NCI-H2227 (cell line): ENCODE measurements around the gene STK11.

Experiments used
- DNase-seq: peaks from one replicate; lab custom pipeline; 2025; ENCODE audit not compliant: unreplicated experiment; lab: John Stamatoyannopoulos, UW

STK11 gene

DNA sequence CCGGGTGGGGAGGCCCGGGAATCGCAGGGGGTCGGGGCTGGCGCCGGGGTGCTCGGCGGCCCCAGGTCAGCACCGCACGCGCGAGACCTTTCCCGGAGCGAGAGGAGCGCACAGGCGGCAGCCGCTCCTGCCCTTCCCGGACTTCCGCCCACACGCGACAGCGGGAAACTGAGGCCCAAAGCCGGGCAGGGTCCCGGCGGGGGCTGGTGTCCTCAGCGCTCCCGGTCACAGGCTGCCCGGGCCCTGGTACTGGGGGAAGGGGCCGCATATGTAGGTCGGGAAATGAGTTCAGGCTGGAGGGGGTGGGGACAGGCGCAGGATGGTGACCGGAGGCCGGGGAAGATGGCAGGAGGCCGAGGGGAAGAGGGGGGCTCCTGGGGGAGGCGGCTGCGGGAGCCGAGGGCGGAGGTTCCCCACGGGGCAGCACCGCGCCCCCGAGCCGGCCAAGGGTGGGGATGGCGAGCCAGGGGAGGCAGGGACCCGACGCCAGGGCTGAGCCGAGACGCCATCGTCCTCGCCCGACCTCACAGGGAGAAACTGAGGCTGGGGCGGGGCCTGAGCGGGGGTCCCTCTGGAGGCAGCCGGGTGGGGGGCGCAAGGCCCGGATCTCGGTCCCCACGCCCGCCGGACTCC is 31.6 kb downstream of the STK11 start:
- DNase-seq: no peak

DNA sequence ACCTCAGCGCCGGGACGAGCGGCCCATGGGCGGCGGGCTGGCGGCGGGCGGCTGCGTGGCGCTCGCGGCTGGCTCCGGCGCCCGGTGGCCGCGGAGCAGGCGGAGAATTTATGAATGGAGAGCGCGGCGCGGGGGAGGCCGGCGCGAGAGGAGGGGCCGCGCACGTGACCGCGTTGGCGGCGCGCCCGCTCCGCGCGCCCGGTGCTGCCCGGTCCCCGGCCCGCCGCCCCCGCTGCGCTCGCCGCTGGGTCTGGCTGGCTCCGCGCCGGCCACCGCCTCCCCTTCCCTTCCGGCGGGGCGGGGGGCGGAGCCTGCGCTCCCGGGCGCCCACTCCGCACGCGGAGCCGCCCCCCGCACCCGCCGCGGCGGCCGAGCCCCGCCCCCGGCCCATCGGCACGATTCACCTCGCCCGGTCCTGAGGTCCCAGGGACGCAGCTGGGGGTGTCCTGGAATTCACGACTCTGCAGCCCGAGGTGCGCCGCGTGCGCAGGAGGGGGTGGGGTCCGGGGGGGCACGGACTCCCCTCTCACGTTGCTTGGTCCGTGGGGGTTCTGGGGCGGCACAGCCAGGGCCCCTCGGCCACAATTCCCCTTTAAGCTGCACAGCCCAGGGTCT is 32.3 kb downstream of the STK11 start, which contains the start of gene CBARP:
Gene CBARP, minus strand, starts transcription at position 252 of the 615 bp plus-strand sequence. CDS start 1,905 bp downstream, outside the sequence.
- peak; percentile 65 for DNase-seq

DNA sequence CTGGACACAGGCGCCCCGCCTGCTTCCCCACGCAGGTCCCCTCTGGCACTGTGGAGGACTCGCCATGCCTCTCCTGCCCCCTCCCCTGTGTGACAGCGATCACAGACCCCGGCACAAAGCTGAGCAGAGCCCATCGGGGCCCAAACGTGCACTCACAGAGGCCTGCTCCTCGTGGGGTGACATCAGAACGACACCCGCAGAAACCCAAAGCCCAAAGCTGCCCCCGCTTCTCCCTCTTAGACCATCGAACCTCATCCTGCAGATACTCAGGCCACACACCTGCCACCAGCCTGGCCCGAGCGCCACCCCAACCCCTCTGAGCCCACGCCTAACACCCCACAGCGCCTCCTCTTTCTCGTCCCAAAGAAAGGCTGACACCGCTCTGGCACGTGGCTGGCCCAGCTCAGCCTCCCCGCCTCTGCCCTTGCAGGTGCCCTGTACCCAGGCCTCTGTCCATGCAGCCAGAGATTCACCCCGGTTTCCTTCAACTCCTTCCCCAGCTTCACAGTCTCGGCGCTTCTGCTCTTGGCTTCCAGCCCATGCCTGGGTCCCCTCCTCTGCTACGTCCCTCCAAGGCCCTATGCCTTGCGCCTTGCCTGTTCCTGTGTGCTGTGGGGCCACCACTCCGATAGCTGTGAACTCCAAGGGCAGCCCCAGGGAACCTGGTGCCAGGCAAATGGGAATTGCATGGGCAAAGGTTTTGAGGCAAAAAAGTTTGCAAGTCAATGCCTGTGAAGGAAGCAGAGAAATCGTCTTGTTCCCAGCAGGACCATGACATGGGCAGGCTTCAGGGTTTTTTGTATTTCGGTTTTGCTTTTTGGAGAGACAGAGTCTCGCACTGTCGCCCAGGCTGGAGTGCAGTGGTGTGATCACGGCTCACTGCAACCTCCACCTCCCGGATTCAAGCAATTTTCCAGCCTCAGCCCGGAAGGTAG is 33.1 kb downstream of the STK11 start:
- DNase-seq: no peak

DNA sequence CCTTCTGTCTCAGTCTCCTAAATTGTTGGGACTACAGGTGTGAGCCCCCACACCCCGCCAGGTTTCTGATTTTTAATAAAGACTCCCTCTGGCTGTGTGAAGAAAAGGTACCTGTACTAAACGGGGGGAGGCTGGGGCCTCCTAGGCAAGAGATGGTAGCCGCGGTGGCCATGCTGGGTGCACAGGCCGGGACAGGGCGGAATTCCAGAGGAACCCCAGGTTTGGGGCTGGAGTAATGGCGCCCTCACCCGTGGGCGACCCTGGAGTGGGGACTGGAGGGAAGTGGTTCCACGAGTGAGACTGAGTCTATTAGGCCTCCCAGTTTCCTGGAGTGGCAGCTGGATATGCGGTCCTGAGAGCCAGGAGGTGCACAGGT is 33.8 kb downstream of the STK11 start:
- DNase-seq: no peak

DNA sequence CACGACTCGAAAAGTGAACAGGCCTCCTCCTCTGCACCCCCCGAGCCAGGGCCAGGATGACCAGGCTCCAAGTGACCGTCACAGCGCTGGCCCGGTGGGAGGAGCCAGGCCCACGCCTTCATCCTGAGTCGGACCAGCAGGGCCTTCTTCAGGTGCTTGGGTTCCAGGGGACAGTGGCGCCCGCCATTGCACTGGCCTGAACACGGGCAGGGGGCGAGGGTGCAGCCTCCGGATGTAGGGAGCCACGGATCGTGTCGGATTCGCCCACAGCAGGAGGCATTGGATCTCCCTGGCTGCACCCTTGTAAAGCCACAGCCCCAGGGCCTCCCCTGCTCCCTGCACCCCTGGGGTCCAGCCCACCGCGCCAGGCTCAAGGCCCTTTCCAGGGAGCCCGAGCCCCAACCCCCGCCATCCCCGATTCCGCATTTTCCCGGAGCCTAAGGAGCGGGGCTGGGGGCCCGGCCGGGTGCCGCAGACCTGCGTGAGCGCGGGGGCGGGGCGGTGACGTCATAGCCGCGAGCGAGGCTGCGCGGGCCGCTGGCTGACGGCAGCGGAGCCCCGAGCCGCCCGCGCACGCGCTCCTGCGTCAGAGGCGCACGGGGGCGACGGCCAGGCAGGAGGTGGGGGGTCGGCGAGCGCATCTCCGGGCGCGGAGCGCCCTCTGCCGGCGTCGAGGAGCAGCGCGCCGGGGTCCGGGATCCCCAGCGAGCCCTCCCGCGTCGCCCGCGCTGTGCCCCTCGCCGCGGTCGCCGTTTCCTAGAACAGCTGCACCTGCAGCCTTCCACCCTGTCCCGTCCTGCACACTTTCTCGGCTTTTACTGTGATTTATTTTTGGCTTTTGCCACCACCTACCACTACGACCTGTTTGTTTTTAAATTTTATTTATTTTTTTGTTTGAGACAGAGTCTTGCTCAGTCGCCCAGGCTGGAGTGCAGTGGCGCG is 34.5 kb downstream of the STK11 start:
- peak; percentile 95 for DNase-seq

DNA sequence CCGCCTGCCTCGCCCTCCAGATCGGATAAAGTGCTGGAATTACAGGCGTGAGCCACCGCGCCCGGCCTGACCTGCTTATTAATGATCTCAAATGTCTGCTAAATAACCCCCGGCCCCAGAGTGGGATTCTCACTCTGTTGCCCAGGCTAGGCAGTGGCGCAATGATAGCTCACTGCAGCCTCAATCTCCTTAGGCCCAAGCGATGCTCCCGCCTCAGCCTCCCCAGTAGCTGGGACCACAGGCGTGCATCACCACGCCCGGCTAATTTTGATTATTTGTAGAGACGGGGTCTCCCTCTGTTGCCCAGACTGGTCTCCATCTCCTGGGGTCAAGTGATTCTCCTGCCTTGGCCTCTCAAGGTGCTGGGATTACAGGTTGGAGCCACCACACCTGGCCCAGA is 35.3 kb downstream of the STK11 start:
- DNase-seq: no peak

DNA sequence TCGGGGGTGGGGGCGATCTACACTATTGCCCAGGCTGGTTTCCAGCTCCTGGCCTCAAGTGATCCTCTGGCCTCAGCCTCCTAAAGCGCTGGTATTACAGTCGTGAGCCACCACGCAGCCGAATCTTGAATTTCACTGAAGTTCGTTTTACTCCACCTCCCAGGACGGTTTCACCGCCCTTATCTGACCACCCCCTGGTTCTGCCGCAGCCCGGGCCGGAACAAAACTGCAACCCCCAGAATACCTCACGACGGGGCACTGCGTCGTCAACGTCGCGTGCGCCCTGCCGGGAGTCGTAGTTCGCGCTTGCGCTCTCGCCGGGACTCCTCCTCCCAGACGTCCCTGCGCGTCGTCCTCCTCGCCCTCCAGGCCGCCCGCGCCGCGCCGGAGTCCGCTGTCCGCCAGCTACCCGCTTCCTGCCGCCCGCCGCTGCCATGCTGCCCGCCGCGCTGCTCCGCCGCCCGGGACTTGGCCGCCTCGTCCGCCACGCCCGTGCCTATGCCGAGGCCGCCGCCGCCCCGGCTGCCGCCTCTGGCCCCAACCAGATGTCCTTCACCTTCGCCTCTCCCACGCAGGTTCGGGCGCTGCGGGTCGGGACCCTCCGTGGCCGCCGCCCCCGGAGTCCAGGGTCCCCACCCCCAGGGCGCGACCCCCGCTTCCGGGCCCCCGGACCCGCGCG is 36.0 kb downstream of the STK11 start, which contains the start of gene ATP5F1D:
Gene ATP5F1D, plus strand, starts transcription at position 335 of the 679 bp plus-strand sequence. Its CDS starts 100 bp downstream, at position 435.
- peak; percentile 95 for DNase-seq

DNA sequence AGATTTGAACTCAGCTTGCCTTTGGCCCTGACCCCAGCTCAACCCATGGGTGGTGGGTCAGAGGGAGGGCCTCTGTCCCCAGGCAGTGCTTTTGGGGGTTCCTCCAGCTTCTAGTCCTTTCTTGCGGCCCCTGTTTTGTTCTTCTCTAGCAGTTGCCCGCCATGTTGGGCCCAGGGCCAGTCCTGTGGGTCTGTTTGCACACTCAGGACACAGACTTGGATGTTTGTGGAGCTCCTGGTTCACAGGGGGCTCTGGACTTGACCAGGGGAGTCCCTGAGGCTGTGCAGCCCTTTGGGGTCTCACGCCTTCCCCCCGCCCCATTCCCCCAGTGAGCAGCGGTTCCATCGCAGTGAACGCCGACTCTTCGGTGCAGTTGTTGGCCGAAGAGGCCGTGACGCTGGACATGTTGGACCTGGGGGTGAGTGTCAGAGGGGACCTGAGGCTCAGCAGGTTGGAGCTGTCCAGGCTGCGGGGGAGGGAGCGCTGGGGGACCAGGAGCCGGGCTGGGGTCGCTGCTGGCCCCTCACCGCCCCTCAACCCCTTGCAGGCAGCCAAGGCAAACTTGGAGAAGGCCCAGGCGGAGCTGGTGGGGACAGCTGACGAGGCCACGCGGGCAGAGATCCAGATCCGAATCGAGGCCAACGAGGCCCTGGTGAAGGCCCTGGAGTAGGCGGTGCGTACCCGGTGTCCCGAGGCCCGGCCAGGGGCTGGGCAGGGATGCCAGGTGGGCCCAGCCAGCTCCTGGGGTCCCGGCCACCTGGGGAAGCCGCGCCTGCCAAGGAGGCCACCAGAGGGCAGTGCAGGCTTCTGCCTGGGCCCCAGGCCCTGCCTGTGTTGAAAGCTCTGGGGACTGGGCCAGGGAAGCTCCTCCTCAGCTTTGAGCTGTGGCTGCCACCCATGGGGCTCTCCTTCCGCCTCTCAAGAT is 38.5 kb downstream of the STK11 start:
- peak; percentile 77 for DNase-seq

DNA sequence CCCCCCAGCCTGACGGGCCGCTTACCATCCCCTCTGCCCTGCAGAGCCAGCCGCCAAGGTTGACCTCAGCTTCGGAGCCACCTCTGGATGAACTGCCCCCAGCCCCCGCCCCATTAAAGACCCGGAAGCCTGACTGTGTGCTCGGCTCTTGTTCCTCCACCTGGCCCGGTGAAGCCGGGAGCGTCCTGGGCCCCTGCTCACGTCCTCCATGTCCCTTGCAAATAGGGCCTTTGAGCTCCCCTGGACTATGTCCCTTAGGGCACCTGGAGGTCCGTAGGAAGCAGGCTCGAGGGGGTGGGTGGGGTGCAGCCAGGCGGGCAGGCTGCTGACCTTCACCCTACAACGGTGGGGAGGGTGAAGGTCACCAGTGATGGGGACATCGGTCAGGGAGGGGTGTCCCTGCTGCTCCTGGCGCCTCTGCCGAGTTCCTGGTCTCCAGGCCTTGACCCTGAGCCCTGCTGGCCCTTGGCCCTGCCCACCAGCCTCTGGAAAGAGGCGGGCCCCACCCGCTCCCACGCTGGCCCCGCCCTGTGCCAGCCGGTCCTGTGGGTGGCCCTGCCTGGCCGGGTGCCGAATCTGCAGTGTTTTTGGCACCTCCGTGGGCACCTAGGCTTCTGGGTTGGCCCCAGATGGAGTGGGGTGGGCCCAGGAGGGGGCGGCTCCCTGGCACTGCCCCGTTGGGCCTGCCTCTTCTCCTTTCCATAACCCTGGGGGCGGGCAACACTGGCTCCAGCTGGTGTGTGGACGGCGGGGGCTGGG is 39.3 kb downstream of the STK11 start:
- DNase-seq: no peak

DNA sequence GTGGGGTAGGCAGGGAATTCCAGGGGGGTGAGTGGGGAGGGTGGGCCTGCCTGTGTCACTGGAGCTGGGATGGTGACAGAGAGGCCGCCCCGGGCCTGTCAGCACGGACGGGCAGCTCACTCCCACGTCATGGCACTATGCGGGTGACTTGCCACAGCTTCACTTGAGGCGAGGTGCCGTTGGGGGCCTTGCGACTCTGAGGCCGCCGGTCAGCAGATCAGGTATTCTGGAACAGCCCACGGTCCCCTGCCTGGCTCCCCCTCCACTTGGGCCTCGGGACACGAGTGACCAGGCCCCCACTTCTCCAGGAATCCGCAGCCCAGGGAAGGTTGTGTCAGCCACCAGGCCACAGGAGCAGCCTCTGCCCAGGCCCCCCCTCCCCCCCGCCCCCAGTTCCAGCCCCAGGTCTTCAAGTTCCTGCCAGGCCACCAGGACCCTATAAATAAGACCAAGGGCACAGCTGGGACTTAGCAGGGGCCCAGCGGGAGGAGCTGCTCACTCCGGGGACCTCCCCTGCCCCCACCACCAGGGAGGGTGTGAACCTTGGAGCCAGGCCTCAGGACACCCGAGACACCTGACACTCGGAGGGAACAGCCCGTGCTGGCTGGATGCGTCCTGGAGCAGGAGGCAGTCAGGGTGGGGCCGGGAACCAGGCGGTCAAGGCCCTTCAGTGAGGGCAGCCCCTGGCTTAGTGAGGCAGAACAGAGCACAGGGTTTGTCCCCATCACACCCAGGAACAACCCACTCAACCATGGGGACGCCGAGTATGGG is 40.1 kb downstream of the STK11 start:
- DNase-seq: no peak

DNA sequence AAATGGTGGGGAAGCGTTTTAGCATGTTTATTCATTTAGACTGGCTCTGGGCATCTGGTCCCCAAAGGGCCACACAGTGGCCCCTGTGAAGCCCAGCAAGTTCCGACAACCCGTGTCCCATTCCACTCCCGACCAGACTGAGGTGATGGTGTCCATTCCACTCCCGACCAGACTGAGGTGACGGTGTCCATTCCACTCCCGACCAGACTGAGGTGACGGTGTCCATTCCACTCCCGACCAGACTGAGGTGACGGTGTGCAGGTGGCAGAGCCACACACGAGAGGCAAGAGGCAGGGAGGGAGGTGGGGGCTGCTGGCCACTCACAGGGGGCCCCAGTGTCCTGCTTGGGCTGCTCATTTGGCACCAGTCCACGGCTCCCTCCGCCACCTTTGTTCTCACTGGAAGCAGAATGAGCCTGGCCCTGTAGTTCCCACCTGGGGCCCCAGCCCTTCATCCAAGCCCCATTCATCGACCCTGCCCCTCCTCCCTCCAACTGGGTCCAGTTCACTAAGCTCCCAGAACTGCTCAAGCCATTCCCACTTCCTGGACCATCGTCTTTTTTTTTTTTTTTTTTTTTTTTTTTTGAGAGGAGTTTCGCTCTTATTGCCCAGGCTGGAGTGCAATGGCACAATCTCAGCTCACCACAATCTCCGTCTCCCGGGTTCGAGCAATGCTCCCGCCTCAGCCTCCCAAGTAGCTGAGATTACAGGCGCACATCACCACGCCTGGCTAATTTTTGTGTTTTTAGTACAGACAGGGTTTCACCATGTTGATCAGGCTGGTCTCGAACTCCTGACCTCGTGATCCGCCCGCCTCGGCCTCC is 40.9 kb downstream of the STK11 start:
- peak; percentile 26 for DNase-seq

DNA sequence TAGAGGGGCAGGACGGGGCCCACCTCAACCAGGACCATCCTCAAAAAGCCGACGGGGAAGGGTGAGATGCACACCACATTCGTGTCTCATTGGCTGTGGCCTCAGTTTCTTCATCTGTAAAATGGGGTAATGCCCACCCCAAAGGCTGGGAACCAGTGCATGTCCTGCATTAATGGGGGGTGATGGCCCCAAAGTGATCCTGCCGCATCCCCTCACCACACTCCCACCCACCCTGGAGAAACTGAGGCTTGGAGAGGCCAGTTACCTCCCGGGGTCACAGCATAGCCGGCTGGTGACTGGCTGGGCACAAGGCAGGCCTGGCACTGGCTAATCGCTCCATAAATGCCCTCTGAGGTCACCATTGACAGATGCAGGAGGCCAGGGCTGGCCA is 42.2 kb downstream of the STK11 start:
- no peak for DNase-seq

DNA sequence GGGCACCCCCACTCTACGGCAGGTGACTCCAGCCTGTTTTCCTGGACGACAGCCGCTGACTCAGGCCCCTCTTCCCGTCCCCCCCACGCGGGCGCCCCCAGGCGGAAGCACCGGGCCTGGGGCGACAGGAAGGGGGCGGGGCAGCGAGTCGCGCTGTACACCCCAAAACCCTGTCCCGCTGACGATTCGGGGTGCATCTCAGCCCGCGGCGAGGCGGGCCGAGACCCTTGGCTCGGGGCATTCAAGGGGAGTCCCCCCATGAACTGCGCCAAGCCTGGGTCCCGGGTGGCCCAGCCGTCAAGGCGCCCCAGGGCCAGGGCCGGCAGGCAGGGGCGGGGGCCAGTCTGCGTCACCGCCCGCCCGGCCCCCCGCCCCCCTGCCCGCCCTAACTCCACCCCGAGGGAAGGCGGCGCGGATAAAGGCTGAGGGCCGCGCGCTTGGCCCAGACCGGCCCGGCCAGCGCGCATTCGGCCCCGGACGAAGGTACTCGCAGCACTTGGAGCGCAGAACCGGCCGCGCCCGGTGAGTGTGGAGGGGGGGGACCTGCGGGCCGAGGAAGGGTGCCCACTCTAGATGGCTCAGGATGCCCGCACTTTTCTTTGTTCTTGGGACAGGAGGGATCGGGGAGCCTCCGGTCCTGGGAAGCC is 42.7 kb downstream of the STK11 start, which contains the start of gene MIDN:
Gene MIDN, plus strand, starts transcription at position 445 of the 647 bp plus-strand sequence. CDS start 1,714 bp downstream, outside the sequence.
- peak; percentile 86 for DNase-seq

DNA sequence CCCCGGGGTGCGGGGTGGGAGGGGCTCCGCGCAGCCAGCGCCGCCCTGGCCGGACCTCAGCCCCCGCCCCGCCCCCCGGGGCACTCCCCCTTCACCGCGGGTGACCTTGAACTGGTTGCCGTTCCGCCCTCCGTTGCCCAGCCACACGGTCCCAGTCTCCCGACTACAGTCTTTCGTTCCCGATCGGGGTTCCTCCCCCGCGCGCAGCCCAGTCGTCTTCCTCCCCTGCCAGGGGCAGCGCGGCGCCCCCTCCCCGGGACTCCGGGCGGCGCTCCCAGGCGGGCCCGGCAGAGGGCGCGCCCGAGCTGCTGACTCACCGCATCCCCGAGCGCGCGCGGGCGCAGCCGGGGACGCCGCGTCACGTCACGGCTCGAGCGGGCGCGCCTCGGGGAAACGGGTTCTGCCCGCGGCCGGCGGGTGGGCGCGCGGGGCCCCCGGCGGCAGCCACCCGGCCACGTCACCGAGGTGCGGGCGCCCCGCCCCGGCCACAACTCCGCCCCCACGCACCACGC is 43.3 kb downstream of the STK11 start:
- DNase-seq: peak; percentile 87

DNA sequence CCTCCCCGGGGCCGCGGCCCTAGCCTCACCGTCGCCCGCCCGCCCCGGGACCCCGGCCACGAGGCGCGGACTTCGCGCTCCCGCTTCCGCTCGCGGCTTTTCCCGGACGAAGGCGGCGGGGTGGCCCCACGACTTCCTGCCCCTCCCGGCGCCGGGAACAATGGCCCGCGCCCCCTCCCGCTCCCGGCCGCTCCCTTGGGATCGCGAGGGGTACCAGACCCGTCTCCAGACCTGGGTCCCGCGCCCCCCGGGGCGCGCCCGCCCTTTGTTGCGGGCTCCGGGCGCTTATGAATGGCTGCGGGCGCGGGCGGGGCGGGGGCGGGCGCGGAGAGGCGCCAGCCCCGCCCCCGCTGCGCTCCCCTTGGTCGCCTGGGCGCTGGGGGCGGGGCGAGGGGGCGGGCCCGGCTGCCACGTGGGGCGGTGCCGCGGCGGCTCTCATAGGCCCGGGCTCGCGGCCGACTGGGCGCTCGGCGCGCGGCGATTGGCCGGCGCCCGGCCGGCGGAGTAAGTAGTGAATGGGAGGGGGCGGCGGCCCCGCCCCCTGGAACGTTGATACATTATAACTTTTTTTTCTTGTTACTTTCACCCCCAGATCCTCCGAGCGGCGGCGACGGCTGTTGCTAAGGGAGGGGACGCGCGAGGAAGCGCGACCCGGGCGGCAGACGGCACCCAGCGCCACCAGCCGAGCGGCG is 43.9 kb downstream of the STK11 start:
- peak; percentile 93 for DNase-seq
